Measurements from ENCODE around the gene ATP13A3.
"Not testable (repeated sequence)": the region's sequence is repeated elsewhere in the genome, so short reads cannot be mapped to it uniquely, and the experiment has no call there.

- not testable (repeated sequence) for TF ChIP-seq POLR2A (IDR thresholded peaks at IDR 0.05; ENCODE audit: low read length); GATA1 (IDR thresholded peaks at IDR 0.05; ENCODE audit: low read depth, low read length)
These were observed 7.5 kb upstream of the ATP13A3 start for GRCh38 chr3:194493995-194494927.
